ENCODE data around the gene ALDH5A1. TPM values are rescaled to one million over a fixed set of nuclear protein-coding genes. Genes with fewer than 3 reads are reported as not detected.

Gene ALDH5A1
- total RNA-seq, 1 donor from 2014 or later, result 15.9 TPM

- ChIA-PET CTCF (no interaction called here), POLR2A (no interaction called here)
- intact Hi-C loops (cut with micrococcal nuclease), result no loop called here
- Mint-ChIP-seq H3K27me3 (peaks cover 2% of the 10 kb centered on the region), H3K4me3 (no peak overlapping the region), H3K36me3 (ENCODE audit: low read depth) (no peaks in the 10 kb centered on the region), H3K9me3 (no peaks in the 10 kb centered on the region), H3K4me1 (no peaks in the 10 kb centered on the region), H3K27ac (no peak overlapping the region)
- TF ChIP-seq, protein P1, sequence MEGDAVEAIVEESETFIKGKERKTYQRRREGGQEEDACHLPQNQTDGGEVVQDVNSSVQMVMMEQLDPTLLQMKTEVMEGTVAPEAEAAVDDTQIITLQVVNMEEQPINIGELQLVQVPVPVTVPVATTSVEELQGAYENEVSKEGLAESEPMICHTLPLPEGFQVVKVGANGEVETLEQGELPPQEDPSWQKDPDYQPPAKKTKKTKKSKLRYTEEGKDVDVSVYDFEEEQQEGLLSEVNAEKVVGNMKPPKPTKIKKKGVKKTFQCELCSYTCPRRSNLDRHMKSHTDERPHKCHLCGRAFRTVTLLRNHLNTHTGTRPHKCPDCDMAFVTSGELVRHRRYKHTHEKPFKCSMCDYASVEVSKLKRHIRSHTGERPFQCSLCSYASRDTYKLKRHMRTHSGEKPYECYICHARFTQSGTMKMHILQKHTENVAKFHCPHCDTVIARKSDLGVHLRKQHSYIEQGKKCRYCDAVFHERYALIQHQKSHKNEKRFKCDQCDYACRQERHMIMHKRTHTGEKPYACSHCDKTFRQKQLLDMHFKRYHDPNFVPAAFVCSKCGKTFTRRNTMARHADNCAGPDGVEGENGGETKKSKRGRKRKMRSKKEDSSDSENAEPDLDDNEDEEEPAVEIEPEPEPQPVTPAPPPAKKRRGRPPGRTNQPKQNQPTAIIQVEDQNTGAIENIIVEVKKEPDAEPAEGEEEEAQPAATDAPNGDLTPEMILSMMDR (IDR thresholded peaks at IDR 0.05), result no peak
- DNase-seq (no peak), ATAC-seq (ENCODE audit: low read depth) (no peak)
Observed at GRCh38 chr6:24549158-24549557, 54.4 kb downstream of the ALDH5A1 start.

- CTCF ChIA-PET, result no interaction called here
Observed at GRCh38 chr6:24549674-24550353, 55.0 kb downstream of the ALDH5A1 start.

DNA sequence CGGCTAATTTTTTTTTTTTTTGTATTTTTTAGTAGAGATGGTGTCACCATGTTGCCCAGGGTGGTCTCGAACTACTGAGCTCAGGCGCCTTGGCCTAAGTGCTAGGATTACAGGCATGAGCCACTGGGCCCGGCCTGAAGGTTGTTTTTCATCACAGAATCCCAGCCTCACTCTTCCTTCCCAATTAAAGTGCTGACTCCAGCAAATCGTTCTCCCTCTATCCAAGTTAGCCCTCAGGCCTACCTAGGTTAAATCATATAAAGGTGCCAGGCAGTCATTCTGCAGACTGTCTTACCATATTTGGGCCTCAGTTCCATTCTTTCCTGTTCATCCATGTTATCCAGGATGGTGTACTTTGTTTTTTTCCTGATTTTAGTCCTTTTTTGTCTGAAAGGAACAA is 56.4 kb downstream of the ALDH5A1 start:
- TF ChIP-seq, protein P1 (IDR thresholded peaks at IDR 0.05), result no peak
- CTCF ChIA-PET, result no interaction called here
- ATAC-seq (ENCODE audit: low read depth), result no peak
- POLR2A ChIA-PET, result no interaction called here
- intact Hi-C loops (cut with micrococcal nuclease), result no loop called here
- H3K27me3 Mint-ChIP-seq, result peaks cover 2% of the 10 kb centered on the region
- no peaks in the 10 kb centered on the region for H3K36me3 Mint-ChIP-seq (ENCODE audit: low read depth)
- H3K27ac Mint-ChIP-seq, result no peak overlapping the region
- no peak overlapping the region for H3K4me3 Mint-ChIP-seq
- no peaks in the 10 kb centered on the region for H3K4me1 Mint-ChIP-seq
- H3K9me3 Mint-ChIP-seq, result no peaks in the 10 kb centered on the region
- no peak for DNase-seq

More at GRCh38 chr6:24549674-24550353, 55.0 kb downstream of the ALDH5A1 start:
- no peak overlapping the region for H3K27ac Mint-ChIP-seq
- no peak overlapping the region for H3K4me3 Mint-ChIP-seq
- no peaks in the 10 kb centered on the region for H3K36me3 Mint-ChIP-seq (ENCODE audit: low read depth)
- no peaks in the 10 kb centered on the region for H3K4me1 Mint-ChIP-seq
- no peak for DNase-seq
- peaks cover 2% of the 10 kb centered on the region for H3K27me3 Mint-ChIP-seq
- POLR2A ChIA-PET, result no interaction called here
- intact Hi-C loops (cut with micrococcal nuclease), result no loop called here
- no peaks in the 10 kb centered on the region for H3K9me3 Mint-ChIP-seq
- TF ChIP-seq, protein P1 (IDR thresholded peaks at IDR 0.05), result no peak
- no peak for ATAC-seq (ENCODE audit: low read depth)

DNA sequence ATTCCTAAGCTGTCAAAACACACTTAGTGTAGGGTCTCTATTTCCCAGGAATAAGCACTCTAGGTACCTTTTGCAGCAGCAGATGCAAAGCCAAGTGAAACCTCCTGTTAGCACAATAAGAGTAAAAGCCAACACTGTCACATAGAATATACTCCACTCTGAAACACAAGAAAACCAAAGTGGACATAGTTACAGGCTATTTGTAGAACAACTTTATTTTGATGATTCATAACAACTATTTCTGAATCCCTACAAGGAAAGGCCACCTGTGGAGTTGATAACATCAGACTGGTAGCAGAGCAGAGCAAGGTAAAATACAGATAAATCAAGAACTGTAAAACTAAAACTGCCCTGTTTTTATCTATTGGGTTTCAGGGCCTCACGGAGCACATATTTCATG is 59.7 kb downstream of the ALDH5A1 start:
- Mint-ChIP-seq H3K36me3 (ENCODE audit: low read depth) (peaks cover 2% of the 10 kb centered on the region), H3K9me3 (no peaks in the 10 kb centered on the region), H3K4me1 (no peaks in the 10 kb centered on the region), H3K4me3 (no peak overlapping the region), H3K27ac (no peak overlapping the region), H3K27me3 (no peaks in the 10 kb centered on the region)
- TF ChIP-seq, protein P1 (IDR thresholded peaks at IDR 0.05), result no peak
- CTCF ChIA-PET, result no interaction called here
- POLR2A ChIA-PET, result no interaction called here
- no peak for DNase-seq
- no peak for ATAC-seq (ENCODE audit: low read depth)
- intact Hi-C loops (cut with micrococcal nuclease), result no loop called here

DNA sequence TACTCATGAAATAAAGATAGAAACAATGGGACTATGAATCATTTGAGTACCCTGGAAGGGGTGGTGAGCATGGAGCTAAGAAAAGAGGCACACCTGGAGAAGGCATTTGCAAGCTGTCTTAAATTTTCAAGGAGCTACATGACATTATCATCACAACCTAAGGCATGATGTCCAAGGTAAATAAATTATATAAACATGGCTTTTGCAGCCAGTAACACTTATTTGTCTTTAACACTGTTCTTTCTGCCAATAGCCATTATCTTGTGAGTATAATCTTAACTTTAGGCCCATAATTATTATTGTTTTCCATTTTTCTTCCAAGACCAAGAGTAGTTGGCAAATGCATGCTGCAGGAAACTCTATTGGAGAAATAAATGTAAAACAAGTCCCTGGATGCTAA is 63.7 kb downstream of the ALDH5A1 start:
- H3K4me1 Mint-ChIP-seq, result no peaks in the 10 kb centered on the region
- no peak overlapping the region for H3K4me3 Mint-ChIP-seq
- intact Hi-C loops (cut with micrococcal nuclease), result no loop called here
- TF ChIP-seq, protein P1 (IDR thresholded peaks at IDR 0.05), result no peak
- H3K27me3 Mint-ChIP-seq, result no peaks in the 10 kb centered on the region
- DNase-seq (no peak), ATAC-seq (ENCODE audit: low read depth) (no peak)
- no peak overlapping the region for H3K27ac Mint-ChIP-seq
- H3K9me3 Mint-ChIP-seq, result no peaks in the 10 kb centered on the region
- CTCF ChIA-PET, result interaction anchor here (0.6 to 1.7 kb wide), 2 partner anchors 21 to 23 kb away, joined by 3 to 5 read pairs; no protein-coding TSS in a partner anchor
- POLR2A ChIA-PET, result no interaction called here
- H3K36me3 Mint-ChIP-seq (ENCODE audit: low read depth), result peaks cover 2% of the 10 kb centered on the region

All from activated B cell treated with CpG ODN at 0.5 μM for 24 hours (primary cell).